ENCODE data around the gene AQR.
"Not testable (repeated sequence)": the region's sequence is repeated elsewhere in the genome, so short reads cannot be mapped to it uniquely, and the experiment has no call there.

The AQR gene

DNA sequence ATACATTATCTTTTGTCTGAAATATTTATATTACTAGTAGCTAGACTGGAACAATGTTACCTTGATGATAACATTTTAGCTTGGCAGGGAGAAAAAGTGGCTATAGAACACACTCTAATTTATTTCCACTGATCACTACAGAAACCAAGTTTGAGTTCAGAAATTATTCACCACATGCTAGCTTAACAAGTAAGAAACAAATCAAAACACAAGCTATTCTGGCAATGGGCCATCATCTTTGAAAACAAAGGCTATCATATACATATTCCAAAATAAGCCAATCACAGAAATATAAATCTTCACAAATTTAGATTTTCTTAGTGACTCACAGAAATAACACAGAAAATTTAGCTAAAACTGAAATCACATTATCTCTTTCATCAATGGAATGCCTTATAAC is 17.1 kb downstream of the AQR start:
- DNase-seq: no peak

GRCh38 chr15:34951993-34952392 is 17.5 kb downstream of the AQR start:
- DNase-seq: no peak

DNA sequence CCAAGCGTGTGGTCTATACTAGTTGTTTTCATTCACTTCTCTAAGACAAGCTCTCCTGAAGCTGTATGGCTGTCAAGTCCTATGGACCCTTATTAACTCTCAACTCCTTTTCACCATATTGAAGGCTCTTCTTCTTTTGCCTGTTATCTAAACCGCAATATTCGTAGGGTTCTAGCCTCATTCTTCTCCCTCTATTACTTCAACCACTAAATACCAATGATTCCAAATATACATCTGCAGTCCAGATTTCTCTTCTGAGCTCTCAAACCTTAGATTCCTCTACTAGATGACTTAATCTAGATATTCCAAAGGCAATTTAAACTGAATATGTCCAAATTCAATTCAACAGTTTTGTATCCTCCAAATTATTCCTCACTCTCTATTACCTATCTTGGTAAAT is 24.6 kb downstream of the AQR start:
- DNase-seq: no peak

DNA sequence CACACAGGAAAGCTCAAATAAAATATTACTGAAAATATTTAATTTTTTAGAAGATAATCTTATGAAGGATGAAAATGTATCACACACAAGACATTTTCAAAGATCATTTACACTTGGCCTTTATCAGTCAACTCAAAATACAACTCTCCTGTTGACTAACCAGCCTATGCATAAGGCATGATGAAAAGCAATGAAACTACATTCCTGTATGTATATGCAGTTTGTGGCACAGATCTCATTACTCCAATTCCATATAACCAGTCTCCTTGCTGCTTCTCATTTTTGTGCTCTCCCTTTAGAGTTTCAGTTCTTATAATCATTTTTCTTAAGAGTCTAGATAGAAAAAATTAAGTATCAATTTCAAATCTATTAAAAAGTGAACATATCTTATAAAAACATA is 25.8 kb downstream of the AQR start:
- DNase-seq: no peak

- DNase-seq: not testable (repeated sequence)
These were observed 26.3 kb downstream of the AQR start for GRCh38 chr15:34943264-34943663.

DNA sequence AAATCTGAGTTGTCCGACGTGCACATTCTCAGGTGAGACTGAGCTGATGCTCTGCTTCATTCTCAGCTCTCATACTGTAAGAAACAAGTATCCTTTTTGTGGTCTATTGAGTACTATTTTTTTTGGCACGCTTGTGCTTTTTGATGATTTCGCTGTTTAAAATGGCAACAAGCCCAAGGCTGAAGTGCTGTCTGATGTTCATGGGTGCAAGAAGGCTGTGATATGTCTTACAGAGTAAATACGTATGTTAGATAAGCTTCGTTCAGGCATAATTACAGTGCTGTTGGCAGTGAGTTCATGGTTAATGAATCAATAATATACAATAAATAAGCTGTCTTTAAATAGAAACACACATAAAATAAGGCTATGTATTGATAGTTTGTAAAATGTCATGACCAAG is 27.2 kb downstream of the AQR start:
- DNase-seq: no peak

DNA sequence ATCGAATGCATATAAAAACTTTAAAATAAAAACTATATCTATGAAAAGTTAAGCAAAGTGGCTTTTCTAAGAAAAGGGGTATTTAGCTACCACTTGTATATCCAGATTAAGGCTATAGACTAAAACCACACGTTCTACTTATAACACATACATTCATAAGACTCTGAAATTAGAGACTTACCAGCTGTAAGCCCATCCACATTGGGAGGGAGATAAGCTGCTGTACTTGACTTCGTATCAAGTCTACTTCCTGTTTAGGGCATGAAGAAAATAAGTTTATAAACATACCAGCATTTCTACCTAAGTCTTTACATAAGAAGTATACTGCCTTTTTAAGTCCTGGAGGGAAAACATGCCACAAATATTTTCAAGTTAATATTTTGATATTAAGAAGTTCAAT is 27.7 kb downstream of the AQR start:
- no peak for DNase-seq

GRCh38 chr15:34941185-34941698 is 28.3 kb downstream of the AQR start:
- no peak for DNase-seq

GRCh38 chr15:34933432-34933975 is 36.0 kb downstream of the AQR start:
- DNase-seq: no peak

- not testable (repeated sequence) for DNase-seq
These were observed 41.2 kb downstream of the AQR start for GRCh38 chr15:34928349-34928748.

DNA sequence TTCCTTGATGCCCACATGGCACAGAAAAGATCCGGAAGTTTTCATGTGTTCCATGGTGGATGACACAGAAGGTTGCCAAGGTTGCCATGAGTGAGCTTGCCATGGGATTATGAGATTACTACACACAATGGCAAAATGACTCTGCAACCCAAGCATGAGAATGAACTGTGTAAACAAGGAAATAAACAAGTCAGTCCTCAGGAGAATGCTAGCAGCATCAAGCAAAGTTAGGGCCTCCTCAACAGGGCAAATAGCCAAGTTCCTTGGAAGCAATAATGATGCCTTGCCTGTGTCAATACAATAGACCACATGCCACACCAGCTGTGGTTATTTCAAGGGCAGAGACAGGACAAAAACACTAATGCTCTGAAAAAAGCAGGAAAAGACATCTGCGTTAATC is 41.8 kb downstream of the AQR start:
- no peak for DNase-seq

DNA sequence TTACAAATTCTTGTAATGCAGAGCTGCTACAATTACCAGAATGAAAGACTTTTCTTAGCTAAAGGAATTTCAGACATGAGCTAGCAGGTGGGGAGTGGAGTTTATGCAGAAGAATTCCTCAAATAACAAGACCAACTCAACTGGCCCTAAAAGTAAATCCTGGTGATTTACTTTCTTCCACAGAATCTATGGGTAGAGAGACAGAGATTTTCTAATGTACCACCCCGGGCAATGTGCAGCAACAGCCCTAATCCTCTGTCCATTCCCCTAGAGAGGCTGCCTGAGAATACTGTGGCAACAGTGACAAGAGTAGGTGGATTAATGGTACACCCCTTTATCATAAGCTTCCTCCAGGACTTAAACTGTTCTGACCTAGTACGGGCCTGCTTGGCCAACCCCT is 55.2 kb downstream of the AQR start:
- no peak for DNase-seq

- no peak for DNase-seq
These were observed 64.5 kb downstream of the AQR start for GRCh38 chr15:34905047-34905446.

GRCh38 chr15:34904527-34904926 is 65.0 kb downstream of the AQR start:
- DNase-seq: no peak

DNA sequence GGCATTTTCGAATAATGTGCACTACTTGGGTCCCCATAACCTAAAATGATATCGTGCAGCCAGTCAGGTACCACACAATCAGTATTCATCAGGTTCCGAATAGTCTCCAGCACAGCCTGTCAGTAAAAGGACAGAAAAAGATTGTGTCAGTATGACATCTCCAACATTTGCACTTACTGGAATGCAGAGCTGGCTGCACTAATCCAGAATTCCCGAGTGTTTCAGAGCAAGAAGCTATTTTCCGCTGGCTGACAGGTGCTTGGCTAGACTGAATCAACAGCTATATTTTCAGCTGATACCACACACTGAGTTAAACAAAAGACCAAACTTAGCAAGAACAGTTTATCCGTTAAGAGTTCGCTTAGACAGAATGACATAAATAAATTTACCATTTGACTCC is 68.8 kb downstream of the AQR start:
- DNase-seq: no peak

DNA sequence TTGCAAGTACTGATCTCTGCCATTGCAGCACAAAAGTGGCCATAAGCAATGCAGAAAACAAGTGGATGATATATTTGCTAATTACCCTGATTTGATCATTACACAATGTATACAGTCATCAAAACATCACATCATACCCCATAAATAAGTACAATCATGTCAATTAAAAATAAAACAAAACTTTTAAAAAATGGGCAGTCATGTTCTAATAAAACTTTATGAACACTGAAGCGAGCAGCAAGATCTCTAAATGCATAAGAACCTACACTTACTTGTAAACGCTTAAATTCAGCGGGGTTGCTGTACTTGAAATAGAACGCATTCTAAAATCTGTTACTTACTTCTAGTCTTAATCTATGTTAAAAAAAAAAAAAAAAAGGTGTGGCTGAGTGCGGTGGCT is 73.4 kb downstream of the AQR start:
- no peak for DNase-seq

DNA sequence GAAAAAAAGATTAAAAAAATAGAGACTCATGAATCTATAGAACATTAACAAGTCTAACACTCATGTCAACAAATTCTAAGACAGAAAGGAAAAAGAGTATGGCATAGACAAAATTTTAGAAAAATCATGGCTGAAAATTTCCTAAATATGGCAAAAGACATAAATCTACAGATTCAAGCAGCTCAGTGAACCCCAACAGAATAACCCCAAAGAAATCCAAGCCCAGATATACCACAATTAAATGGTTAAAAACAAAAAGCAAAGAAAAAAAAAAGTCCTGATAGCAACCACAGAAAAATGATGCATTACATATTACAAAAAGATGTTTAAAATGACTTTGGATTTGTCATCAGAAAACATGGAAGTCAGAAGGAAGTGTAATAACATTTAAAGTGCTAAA is 75.6 kb downstream of the AQR start:
- no peak for DNase-seq

- DNase-seq: no peak
These were observed 76.5 kb downstream of the AQR start for GRCh38 chr15:34892963-34893591.

DNA sequence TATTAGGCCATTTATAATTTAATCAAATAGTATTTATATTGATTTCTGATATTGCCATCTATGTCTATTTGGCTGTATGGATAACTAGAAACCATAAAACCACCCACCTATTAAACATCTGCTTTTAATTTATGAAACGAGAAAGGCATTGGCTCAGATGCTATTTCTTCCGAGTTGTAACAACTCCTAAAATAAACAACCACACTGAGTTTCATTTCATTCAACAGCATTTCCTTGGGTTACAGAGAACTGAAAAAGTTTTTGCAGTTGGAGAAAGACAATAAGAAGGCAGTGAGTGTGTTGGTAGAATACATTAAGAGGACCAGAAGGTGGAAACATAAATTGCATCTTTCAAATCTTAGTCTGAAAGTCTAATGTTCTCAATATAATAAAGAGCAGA is 79.1 kb downstream of the AQR start:
- no peak for DNase-seq

- no peak for DNase-seq
These were observed 80.1 kb downstream of the AQR start for GRCh38 chr15:34889476-34889875.

DNA sequence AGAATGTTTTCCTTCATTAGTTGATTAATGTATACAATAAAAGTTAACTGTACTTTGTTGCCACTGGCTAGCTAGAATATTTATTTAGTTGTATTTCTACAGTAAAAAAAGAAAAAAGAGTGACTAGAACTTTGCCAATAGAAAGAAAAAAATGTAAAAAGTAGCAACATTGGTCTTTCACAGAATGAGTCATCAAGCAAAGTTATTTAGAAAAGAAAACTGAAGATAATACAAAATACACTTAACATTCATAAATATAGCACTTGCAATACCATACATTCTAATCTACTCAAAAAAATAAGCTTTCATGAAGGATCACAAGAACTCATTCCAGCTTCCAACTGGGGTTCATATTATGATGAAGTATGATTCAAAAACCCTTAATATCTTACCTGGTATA is 83.4 kb downstream of the AQR start:
- DNase-seq: no peak

GRCh38 chr15:34883633-34884032 is 85.9 kb downstream of the AQR start:
- no peak for DNase-seq

DNA sequence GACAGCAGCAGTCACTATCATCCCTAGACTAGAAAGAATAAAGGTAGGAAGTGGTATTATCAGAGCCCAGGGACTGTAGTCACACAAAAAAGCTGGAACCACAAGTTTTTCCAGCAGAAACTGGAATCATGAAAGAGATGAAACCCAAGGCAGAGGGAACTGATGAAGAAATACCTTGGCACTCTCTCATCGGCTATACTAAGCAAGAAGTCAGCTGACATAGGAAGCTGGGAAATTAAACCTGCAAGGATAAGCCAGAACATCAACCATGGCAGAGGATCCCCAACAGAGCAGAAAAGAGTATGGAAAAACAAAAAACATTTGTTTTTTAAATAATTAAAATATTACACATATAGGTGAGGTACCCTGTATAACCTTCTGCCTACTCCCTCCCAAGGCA is 86.5 kb downstream of the AQR start:
- no peak for DNase-seq

DNA sequence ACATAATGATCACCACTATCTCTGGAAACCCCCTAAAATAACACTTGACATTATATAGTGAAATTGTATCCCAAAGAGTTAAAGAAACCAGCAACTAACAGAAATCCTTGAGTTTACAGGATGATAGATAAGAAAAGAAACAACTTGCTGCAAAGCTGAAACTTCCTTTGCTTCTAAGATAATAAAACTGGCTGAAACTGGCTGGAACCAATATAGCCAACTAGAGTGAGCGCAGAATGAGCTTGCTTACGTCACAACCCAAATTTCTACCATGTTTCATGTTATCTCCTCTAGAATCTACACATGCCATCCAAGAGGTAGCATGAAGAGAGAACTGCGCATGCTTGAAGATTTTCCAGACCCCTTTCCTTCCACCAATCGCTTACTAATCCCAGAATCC is 90.4 kb downstream of the AQR start:
- no peak for DNase-seq

GRCh38 chr15:34876640-34877039 is 92.9 kb downstream of the AQR start:
- no peak for DNase-seq

Measured in activated naive CD4-positive, alpha-beta T cell treated with Interleukin-2 at 50 U/mL for 16 hours (primary cell).